ENCODE results near the gene SLMAP. TPM values are rescaled to one million over a fixed set of nuclear protein-coding genes. Genes with fewer than 3 reads are reported as not detected.

The SLMAP gene
- total and polyA plus RNA-seq, 2 of the 4 experiments (the other 2 are of a cell fraction), result 15.5 to 26.5 TPM

DNA sequence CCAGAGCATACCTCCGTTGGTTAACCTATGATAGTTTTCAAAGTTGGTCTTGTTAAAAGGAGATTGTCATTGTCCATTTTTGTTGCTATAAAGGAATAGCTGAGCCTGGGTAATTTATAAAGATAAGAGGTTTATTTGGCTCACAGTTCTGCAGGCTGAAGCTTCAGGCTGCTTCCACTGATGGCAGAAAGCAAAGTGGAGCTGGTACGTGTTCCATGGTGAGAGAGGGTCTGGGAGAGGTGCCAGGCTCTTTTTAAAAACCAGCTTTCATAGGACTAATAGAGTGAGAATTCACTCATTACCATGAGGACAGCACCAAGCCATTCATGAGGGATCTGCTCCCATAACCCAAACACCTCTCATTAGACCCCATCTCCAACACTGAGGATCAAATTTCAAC is 107.3 kb downstream of the SLMAP start:
- no peak overlapping the region for H3K4ac ChIP-seq (ENCODE audit: low read depth, low read length)
- no peak overlapping the region for H2BK120ac ChIP-seq (ENCODE audit: low read depth, low read length)
- H4K8ac ChIP-seq (ENCODE audit: low read depth in 2 of 2, low read length in 2 of 2), result no peak overlapping the region
- H4K91ac ChIP-seq (ENCODE audit: insufficient read depth, low read depth, low read length), result no peak overlapping the region
- no peak overlapping the region for H2BK15ac ChIP-seq (ENCODE audit: low read depth, low read length)
- no TSS peak for BruUV-seq (replicated peaks)
- no peak overlapping the region for H3K9ac ChIP-seq (ENCODE audit: low read depth, low read length)
- H2BK20ac ChIP-seq (ENCODE audit: low read depth, low read length), result no peak overlapping the region
- ChIA-PET CTCF (interaction anchor here (0.5 kb wide), 1 partner anchor 56 kb away, joined by 6 read pairs; no protein-coding TSS in a partner anchor), POLR2A (ENCODE audit: unreplicated experiment) (no interaction called here)
- no peak overlapping the region for H3K4me3 ChIP-seq (ENCODE audit: insufficient read depth, low read depth, low read length)
- H3K4me2 ChIP-seq (ENCODE audit: low read depth, low read length), result no peak overlapping the region
- 83% methylated on average over 1 of the region's 2 CpGs; no CpG with 5 or more reads in 1 of the 2 experiments for WGBS, 2 experiments (ENCODE audit: extremely low coverage in 2 of 2, insufficient read length in 1 of 2)
- no peak overlapping the region for H4K5ac ChIP-seq (ENCODE audit: low read depth, low read length)
- peaks cover 9% of the 10 kb centered on the region for H3K36me3 ChIP-seq (ENCODE audit: control insufficient read depth, insufficient read depth, low read length)
- intact Hi-C loops (cut with micrococcal nuclease) (loop anchor here (5.0 to 10.0 kb wide), 2 partner anchors 144 to 251 kb away; partner anchors contain the start of gene FLNB), dilution Hi-C loops (cut with HindIII; ENCODE audit: low sequenced_read_pairs, unreplicated experiment) (no loop called here), in situ Hi-C loops (cut with MboI; ENCODE audit: low sequenced_read_pairs) (loop anchor here (10.0 to 25.0 kb wide), 2 partner anchors 231 to 476 kb away; no protein-coding TSS in a partner anchor)
- DNase-seq (no peak), ATAC-seq (ENCODE audit: low read depth) (no peak)
- no peak overlapping the region for H3K56ac ChIP-seq (ENCODE audit: extremely low read depth, insufficient read depth, low read length)
- H3K18ac ChIP-seq (ENCODE audit: low read depth, low read length), result no peak overlapping the region
- no peak overlapping the region for H3K14ac ChIP-seq (replicated peaks; ENCODE audit: low read depth, low read length)
- H3K9me3 ChIP-seq (ENCODE audit: control insufficient read depth, insufficient read depth, low read length), result no peaks in the 10 kb centered on the region
- TF ChIP-seq BHLHE40 (IDR thresholded peaks at IDR 0.05; ENCODE audit: low read depth, low read length) (no peak), NFE2L2 (IDR thresholded peaks at IDR 0.05; ENCODE audit: low read depth, low read length) (no peak), POLR2A (IDR thresholded peaks at IDR 0.05; ENCODE audit: low read depth, low read length) (no peak), RCOR1 (IDR thresholded peaks at IDR 0.05; ENCODE audit: insufficient replicate concordance, low read length) (no peak), RAD21 (IDR thresholded peaks at IDR 0.05; ENCODE audit: low read length) (no peak)
- TF ChIP-seq, protein P1, sequence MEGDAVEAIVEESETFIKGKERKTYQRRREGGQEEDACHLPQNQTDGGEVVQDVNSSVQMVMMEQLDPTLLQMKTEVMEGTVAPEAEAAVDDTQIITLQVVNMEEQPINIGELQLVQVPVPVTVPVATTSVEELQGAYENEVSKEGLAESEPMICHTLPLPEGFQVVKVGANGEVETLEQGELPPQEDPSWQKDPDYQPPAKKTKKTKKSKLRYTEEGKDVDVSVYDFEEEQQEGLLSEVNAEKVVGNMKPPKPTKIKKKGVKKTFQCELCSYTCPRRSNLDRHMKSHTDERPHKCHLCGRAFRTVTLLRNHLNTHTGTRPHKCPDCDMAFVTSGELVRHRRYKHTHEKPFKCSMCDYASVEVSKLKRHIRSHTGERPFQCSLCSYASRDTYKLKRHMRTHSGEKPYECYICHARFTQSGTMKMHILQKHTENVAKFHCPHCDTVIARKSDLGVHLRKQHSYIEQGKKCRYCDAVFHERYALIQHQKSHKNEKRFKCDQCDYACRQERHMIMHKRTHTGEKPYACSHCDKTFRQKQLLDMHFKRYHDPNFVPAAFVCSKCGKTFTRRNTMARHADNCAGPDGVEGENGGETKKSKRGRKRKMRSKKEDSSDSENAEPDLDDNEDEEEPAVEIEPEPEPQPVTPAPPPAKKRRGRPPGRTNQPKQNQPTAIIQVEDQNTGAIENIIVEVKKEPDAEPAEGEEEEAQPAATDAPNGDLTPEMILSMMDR (conservative IDR thresholded peaks at IDR 0.05; ENCODE audit: low read depth, low read length), result no peak
- TF ChIP-seq, protein P2, sequence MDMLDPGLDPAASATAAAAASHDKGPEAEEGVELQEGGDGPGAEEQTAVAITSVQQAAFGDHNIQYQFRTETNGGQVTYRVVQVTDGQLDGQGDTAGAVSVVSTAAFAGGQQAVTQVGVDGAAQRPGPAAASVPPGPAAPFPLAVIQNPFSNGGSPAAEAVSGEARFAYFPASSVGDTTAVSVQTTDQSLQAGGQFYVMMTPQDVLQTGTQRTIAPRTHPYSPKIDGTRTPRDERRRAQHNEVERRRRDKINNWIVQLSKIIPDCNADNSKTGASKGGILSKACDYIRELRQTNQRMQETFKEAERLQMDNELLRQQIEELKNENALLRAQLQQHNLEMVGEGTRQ (IDR thresholded peaks at IDR 0.05; ENCODE audit: low read depth, low read length), result no peak
- H3K79me1 ChIP-seq (ENCODE audit: low read depth in 1 of 2, low read length in 2 of 2), result peaks cover 0 to 6% of the 10 kb centered on the region in 2 experiments; a peak in 1 of 4 replicates
- H4K20me1 ChIP-seq (ENCODE audit: insufficient read depth, low read length), result no peaks in the 10 kb centered on the region
- H2BK5ac ChIP-seq (ENCODE audit: low read depth, low read length, poor library complexity, severe bottlenecking), result no peak overlapping the region
- H3K27me3 ChIP-seq (ENCODE audit: control insufficient read depth, insufficient read depth, low read length), result no peaks in the 10 kb centered on the region
- no peak overlapping the region for H3K23ac ChIP-seq (ENCODE audit: low read depth, low read length)
- no peak overlapping the region for H2AK5ac ChIP-seq (ENCODE audit: low read depth, low read length)
- H3K27ac ChIP-seq (ENCODE audit: insufficient read depth, low read length), result no peak overlapping the region
- H2AK9ac ChIP-seq (replicated peaks; ENCODE audit: low read depth, low read length, poor library complexity), result no peak overlapping the region
- H2AFZ ChIP-seq (replicated peaks; ENCODE audit: low read length, poor library complexity), result no peak overlapping the region
- H3K4me1 ChIP-seq (ENCODE audit: control insufficient read depth, insufficient read depth, low read length), result no peaks in the 10 kb centered on the region
- no peaks in the 10 kb centered on the region for H3K9me1 ChIP-seq (ENCODE audit: insufficient read depth, low read length)
